GM12891 (cell line): Measurements from ENCODE around the gene RASGRF2.

Experiments
- POLR2AphosphoS5 ChIP-seq: IDR thresholded peaks from 2 replicates; pipeline ENCODE4 v1.6.1; 2011; ENCODE audit warnings: low read depth, low read length, control low read depth
- TAF1 ChIP-seq: IDR thresholded peaks from 2 replicates; pipeline ENCODE4 v1.6.1; 2011; ENCODE audit warnings: low read depth, low read length, control low read depth

- TF ChIP-seq POLR2AphosphoS5, result no peak
- TF ChIP-seq TAF1, result no peak
Measured at GRCh38 chr5:81250004-81250403, 289.8 kb downstream of the RASGRF2 start.
